LNCaP clone FGC (cell line): ENCODE measurements around the gene FIG4.

Source experiments
- DNase-seq: peaks from one replicate; pipeline ENCODE4 v3.0.0-alpha.2; 2011; ENCODE audit warnings: low read depth
- H3K4me3 ChIP-seq: 2 replicates; pipeline ENCODE4 v1.5.1; 2011; ENCODE audit warnings: mild to moderate bottlenecking, low read depth, low read length, control low read depth
- TF ChIP-seq, protein P1 (sequence below): IDR thresholded peaks from 2 replicates; pipeline ENCODE4 v1.5.1; 2012; ENCODE audit warnings: mild to moderate bottlenecking; ENCODE audit not compliant: control insufficient read depth, insufficient read depth; ENCODE audit errors: extremely low read depth

Gene FIG4

DNA sequence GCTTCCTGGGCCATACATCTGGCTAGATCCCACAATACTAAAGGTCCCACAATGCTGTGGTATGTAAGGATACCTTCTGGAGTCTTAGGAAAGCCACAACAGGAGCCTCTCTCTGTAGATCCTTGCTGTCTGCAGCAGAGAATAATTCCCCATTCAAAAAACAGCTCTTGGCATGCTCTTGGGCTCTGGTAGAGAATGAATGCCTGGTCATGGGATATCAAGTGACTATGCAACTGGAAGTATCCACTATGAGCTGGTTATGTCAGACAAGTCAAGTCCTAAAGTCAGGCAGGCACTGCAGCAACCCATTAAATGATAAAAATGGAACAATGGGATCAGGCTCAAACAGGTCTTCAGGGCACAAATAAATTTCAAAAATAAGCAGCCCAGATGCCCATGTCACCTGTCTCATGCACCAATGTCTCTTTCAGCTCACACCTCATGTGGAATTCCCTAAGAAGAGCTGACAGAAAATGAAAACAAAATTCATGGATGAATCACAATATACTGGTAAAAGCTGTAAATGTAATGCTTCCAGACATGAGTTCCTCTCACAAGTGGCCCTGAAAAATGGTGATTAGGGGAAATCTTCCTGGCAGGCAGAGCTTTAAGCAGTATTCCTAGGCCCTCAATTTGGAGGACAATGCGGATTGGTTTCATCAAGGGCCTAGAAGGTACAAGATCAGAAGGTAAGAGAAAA, 4.4 kb upstream of the FIG4 start:
- DNase-seq, result no peak
- TF ChIP-seq, protein P1, sequence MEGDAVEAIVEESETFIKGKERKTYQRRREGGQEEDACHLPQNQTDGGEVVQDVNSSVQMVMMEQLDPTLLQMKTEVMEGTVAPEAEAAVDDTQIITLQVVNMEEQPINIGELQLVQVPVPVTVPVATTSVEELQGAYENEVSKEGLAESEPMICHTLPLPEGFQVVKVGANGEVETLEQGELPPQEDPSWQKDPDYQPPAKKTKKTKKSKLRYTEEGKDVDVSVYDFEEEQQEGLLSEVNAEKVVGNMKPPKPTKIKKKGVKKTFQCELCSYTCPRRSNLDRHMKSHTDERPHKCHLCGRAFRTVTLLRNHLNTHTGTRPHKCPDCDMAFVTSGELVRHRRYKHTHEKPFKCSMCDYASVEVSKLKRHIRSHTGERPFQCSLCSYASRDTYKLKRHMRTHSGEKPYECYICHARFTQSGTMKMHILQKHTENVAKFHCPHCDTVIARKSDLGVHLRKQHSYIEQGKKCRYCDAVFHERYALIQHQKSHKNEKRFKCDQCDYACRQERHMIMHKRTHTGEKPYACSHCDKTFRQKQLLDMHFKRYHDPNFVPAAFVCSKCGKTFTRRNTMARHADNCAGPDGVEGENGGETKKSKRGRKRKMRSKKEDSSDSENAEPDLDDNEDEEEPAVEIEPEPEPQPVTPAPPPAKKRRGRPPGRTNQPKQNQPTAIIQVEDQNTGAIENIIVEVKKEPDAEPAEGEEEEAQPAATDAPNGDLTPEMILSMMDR, result no peak
- no peak overlapping the region for H3K4me3 ChIP-seq

DNA sequence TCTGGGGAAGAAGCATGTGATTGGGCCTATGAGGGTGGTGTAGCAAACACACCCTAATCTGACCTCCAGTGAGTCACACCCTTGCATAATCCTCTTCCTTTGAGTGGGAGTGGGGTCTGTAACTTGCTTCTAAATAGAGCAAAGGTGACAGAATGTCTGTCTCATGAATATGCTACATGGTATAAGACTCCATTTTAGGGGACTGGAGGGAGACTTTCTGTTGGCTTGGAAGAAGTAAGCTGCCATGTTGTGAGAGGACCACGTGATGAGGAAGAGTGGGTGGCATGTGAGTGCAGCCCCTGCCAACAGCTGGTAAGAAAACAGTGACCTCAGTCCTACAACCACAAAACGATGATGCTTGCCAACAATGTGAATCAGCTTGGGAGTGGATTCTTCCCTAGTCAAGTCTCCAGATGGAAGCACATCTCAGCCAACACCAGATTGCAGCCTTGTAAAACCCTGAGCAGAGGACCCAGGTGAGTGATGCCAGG, 3.8 kb upstream of the FIG4 start:
- TF ChIP-seq, protein P1, result no peak
- no peak overlapping the region for H3K4me3 ChIP-seq
- no peak for DNase-seq

DNA sequence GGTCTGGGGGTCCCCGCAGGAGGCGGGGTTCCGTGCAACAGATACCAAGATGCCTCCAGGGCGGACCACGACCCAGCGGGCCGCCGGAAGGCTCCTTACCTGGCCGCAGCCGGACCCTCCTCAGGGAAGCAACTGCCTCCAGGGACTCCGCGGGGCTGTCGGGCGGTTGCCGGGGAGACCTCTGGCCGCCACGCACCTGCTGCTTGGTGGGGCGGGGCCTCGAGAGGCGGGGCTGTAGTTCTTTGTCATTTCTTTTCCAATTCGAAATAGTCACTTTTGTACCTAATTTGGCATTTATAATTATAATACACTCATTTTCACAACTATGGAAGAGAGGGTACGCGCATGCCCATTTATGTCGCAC, 741 bp upstream of the FIG4 start:
- peak overlapping the region; percentile 59 for H3K4me3 ChIP-seq
- TF ChIP-seq, protein P1, result no peak
- no peak for DNase-seq

DNA sequence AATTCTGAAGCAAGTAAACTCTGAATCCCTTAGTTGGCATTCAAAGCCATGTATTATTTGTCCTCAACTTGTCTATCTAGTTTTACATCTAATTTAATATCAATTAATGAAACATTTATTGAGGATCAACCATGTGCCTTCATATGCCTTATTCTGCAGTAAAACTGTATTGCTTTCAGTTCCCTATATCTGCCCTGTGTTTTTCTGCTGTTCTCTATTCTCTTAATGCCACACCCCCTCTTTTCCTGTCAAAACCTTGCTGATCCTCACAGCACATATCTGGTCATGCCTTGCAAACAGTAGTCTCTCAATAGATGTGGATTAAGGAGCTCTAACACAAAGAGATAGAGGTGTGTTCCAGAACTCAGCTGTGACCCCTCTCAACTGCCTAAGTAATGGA, 2.0 kb downstream of the FIG4 start:
- no peak for DNase-seq
- no peak overlapping the region for H3K4me3 ChIP-seq
- TF ChIP-seq, protein P1, result no peak

DNA sequence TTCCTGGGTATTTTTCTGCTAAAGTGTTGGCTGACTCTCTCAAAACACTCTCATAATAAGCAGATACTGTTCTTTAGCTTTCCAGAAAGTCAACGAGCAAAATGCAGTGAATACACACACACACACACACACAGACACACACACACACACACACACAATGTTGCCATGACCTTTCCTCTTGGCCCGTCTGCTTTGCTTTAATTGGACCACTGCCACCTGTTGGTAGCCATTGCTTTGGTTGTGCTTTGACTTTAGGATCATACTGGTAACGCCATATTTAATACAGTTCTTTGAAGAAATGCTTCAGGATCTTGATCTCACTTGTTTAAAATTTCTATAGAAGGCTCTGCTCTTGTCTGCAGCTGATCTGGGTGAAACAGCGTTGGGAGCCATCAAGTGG, 4.4 kb downstream of the FIG4 start:
- DNase-seq, result no peak
- TF ChIP-seq, protein P1, result peak; percentile 29
- no peak overlapping the region for H3K4me3 ChIP-seq

DNA sequence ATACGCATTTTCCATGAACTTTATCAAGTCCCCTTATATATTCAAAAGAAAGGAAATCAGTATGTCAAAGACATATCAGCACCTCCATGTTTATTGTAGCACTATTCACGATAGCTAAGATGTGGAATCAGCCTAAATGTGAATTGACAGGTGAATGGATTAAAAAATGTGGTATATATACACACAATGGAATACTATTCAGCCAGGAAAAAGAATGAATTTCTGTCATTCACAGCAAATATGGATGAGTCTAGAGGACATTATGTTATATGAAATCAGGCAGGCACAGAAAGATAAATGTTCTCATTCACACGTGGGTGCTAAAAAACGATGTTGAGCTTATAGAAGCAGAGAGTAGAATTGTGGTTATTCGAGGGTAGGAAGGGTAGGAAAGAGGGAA, 5.3 kb downstream of the FIG4 start:
- H3K4me3 ChIP-seq, result no peak overlapping the region
- no peak for DNase-seq
- TF ChIP-seq, protein P1, result no peak

DNA sequence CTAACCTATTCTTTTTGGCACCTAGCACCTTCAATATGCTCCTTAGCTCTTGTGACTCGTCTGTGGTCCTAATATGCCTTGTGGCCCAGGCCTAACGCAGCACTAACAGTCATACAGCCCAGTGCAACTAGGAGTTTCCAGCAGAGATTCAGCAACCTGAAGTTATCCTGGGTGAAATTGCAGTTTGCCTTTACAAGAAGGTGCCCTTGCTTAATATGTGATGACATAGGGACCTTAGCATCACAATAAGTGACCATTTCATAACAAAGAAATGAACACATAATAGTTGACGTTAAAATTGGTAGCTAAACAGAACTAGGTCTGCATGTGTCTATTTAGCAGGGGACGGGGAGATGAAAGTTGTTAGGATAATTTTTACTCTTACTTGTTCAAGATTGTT, 10.1 kb downstream of the FIG4 start:
- no peak overlapping the region for H3K4me3 ChIP-seq
- TF ChIP-seq, protein P1, result no peak
- DNase-seq, result no peak
